NCI-H510A treated with DMSO at 0.1 percent for 48 hours (cell line): ENCODE results near the gene RRP36.

ENCODE experiments used
- DNase-seq: peaks from one replicate; lab custom pipeline; 2025; lab: John Stamatoyannopoulos, UW

The RRP36 gene

GRCh38 chr6:43062818-43063217 is 41.4 kb downstream of the RRP36 start:
- no peak for DNase-seq

GRCh38 chr6:43070028-43070632 is 48.7 kb downstream of the RRP36 start:
- peak; percentile 47 for DNase-seq

- no peak for DNase-seq
Observed at GRCh38 chr6:43074847-43075669, 53.6 kb downstream of the RRP36 start.

- peak; percentile 92 for DNase-seq
Observed at GRCh38 chr6:43075670-43076463, 54.4 kb downstream of the RRP36 start, which contains the start of gene PTK7. PTK7 (plus strand) TSS chr6:43076314; CDS start chr6:43076489, 175 bp downstream.

- DNase-seq: peak; percentile 66
Observed at GRCh38 chr6:43076464-43077332, 55.3 kb downstream of the RRP36 start.

- DNase-seq: no peak
Observed at GRCh38 chr6:43077333-43077809, 55.9 kb downstream of the RRP36 start.

GRCh38 chr6:43077981-43078511 is 56.6 kb downstream of the RRP36 start:
- DNase-seq: no peak

- DNase-seq: no peak
Observed at GRCh38 chr6:43078691-43079090, 57.3 kb downstream of the RRP36 start.
